Muscle of leg (tissue), 11 donors: ENCODE results near the gene TH. TPM values are rescaled to one million over a fixed set of nuclear protein-coding genes. Genes with fewer than 3 reads are reported as not detected.

Experiments used
- DNase-seq: peaks from one replicate; pipeline ENCODE4 v3.0.0; 2013
- H3K27ac ChIP-seq: one replicate; pipeline ENCODE4 v1.5.1; 2013; ENCODE audit warnings: mild to moderate bottlenecking, low read length, control low read depth
- H3K27me3 ChIP-seq: one replicate; pipeline ENCODE4 v1.6.1; 2013; ENCODE audit warnings: low read length; ENCODE audit not compliant: control insufficient read depth, insufficient read depth
- H3K36me3 ChIP-seq: one replicate; pipeline ENCODE4 v1.6.1; 2013; ENCODE audit warnings: low read length; ENCODE audit not compliant: control insufficient read depth, insufficient read depth
- H3K4me1 ChIP-seq: one replicate; pipeline ENCODE4 v1.6.1; 2013; ENCODE audit warnings: low read length; ENCODE audit not compliant: control insufficient read depth, insufficient read depth
- H3K4me3 ChIP-seq: one replicate; pipeline ENCODE4 v1.5.1; 2013; ENCODE audit warnings: low read length, control low read depth
- H3K9me3 ChIP-seq: replicated peaks from 2 replicates; pipeline ENCODE4 v1.6.1; 2013; ENCODE audit warnings: low read depth, low read length; ENCODE audit not compliant: control insufficient read depth
- WGBS: methylation state at CpG from one replicate; pipeline ENCODE4 v1.1.5; 2013; ENCODE audit warnings: missing lambda C conversion rate; ENCODE audit not compliant: insufficient coverage; 5-methylcytosine and 5-hydroxymethylcytosine counted together
- polyA plus RNA-seq, 8 donors: library from polyadenylated mRNA; unstranded; fragments of 120-200 nt; gene quantifications; one replicate each; pipeline versions ENCODE4 v1.2.1 to v1.2.3, GENCODE V29; 2013; ENCODE audit warnings: inconsistent platforms in 1 of 8, low replicate concordance in 1 of 8; ENCODE audit not compliant: insufficient read length in 8 of 8, insufficient read depth in 1 of 8
- total RNA-seq: library from RNA; stranded (reverse); fragments of 120-200 nt; gene quantifications from one replicate; pipeline ENCODE4 v1.2.4, GENCODE V29; 2013

Gene TH
- total and polyA plus RNA-seq, 9 donors, result 0.33 to 1.2 (median 0.58) TPM

DNA sequence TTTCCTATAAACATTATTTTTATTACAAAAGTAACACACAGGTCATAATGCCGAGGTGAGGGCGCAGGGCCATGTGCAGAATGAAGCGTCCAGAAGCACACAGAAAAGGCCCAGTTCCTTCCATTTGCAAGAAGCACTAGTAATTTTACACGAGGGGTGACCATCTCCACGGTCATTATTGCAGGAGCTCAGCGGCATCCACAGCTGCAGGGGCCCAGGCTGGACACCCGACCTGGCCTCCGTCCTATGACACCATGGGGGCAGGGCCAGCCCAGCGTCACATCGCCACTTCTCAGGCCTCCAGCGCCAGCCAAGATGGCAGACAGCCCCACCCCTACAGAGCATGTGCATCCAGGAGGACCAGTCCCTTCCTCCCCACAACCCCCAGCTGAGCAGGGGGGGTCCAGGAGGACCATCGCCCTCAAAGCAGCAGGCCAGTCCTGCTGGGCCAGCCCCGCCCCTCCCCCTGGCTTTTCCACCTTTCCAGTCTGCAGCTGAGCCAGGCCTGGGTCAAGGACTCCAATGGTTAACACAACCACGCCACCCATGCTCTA lies 35.9 kb downstream of the TH start:
- 38% methylated on average over 14 of the region's 14 CpGs for WGBS

DNA sequence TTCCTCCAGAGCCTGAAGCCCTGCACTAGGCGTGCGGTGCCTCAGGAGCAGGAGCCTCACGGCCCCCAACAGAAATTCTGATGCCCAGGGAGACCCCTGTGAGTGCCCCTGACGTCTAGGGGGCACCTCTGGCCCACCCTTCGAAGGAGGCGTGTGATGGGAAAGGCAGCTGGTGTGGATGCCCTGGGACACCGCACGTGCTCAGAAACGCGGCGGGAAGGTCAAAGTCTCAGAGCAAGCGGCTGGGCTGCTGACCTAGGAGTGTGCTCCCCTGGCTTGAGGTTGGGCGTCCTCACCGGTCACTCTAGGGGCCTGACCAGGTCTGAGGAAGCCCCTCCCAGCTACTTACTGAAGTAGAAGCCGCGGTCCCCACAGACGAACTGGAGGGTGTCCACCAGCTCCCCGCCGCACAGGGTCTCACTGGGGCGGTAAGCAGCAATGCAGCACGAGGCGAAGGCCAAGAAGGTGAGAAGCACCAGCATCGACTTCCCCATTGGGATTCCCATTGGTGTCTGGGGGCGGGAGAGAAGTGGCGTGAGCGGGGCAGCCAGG lies 36.5 kb downstream of the TH start:
- 58% methylated on average over 21 of the region's 26 CpGs for WGBS
- H3K9me3 ChIP-seq, result no peaks in the 10 kb centered on the region
- peaks cover 54% of the 10 kb centered on the region for H3K27me3 ChIP-seq
- peaks cover 70% of the 10 kb centered on the region for H3K36me3 ChIP-seq
- peak; percentile 10 for DNase-seq
- H3K27ac ChIP-seq, result peak overlapping the region; percentile 56
- peak overlapping the region; percentile 60 for H3K4me3 ChIP-seq
- peaks cover 44% of the 10 kb centered on the region for H3K4me1 ChIP-seq

More for the DNA sequence above, 35.9 kb downstream of the TH start:
- Histone ChIP-seq H3K9me3 (no peaks in the 10 kb centered on the region), H3K27me3 (peaks cover 59% of the 10 kb centered on the region), H3K4me3 (peak overlapping the region; percentile 60), H3K4me1 (peaks cover 41% of the 10 kb centered on the region), H3K36me3 (peaks cover 65% of the 10 kb centered on the region), H3K27ac (peak overlapping the region; percentile 63)
- peak; percentile 69 for DNase-seq

DNA sequence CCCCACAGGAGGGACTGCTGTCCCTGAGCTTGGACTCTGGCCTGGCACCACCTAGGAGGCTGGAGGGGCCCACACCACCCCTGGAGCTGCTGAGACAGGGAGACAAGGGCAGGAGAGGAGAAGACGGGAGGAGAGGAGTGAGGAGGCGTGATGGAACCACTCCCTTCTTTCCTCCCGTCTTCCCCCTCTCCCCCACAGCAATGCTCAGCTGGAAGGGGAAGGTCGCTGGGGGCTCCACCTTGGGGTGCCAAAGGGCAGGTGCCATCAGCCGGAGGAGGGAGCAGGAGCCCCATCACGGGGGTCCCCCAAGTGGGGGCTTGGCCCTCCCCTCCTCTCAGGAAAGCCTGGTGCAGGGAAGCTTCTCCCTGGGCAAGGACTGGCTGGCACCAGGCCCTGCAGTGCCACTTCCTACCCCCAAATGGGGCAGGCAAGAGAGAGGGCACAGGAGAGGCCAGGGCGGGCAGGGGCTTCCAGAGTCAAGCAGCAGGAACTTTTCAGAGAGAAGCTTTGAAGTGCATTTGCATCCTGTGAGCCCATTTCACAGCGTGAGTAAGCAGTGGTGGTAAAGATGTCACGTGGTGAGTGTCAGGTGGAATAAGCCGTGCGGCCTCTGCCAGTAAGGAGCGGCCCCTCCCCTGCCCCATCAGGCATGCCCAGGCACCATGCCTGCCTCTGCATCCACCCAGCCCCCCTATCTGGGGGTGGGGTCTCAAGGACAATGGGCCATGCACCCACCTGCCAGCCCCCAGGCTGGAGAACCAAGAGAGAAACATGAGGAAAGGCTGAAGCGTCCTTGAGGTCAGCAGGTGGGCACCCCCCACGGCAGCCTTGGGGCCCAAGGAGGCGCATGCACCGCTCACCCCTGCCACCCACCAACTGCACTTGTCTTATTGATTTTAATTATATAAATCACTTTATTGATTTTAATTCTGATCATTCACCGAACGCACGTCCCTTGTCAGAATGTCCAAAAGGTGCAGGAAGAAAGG lies 37.3 kb downstream of the TH start:
- Histone ChIP-seq H3K4me1 (peaks cover 42% of the 10 kb centered on the region), H3K36me3 (peaks cover 74% of the 10 kb centered on the region), H3K27me3 (peaks cover 48% of the 10 kb centered on the region), H3K9me3 (no peaks in the 10 kb centered on the region), H3K4me3 (peak overlapping the region; percentile 60), H3K27ac (peak overlapping the region; percentile 69)
- peak; percentile 23 for DNase-seq
- 62% methylated on average over 4 of the region's 19 CpGs for WGBS

DNA sequence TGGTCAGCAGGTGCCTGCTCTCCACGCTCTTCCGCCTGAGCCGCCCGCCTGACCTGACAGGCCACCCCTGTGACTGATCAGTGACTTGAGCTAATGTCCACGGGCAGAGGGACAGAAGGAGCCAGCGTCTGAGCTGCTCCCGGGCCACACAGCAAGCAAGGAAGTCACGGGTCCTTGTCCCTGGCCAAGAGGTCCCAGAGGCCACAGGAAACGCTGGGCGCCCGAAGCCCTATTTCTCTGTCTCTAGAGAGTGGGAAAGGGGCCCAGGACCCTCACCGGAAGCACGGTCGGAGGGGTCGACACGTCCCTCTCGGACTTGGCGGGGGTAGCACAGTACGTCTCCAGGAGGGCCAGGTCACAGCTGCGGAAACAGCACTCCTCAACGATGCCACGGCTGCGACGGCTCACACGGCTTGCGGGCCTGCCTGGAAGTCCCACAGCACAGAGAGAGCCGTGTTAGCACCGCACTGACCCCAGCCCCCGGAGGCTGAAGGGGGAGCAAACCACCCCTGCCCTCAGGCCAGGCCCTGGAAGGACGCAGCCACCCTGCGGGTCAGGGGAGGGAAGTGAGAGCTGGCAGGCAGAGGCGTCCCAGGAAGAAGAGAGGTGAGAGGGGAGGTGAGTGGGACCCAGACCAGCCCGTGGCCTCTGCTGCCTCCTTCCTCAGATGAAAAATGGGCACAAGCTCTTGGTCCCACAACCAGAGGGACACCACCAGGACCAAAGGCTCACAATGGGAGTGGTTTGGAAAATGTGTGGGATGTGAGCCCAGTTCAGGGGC lies 38.2 kb downstream of the TH start:
- H3K27me3 ChIP-seq, result peaks cover 47% of the 10 kb centered on the region
- 22% methylated on average over 30 of the region's 33 CpGs for WGBS
- H3K4me3 ChIP-seq, result peak overlapping the region; percentile 60
- peaks cover 74% of the 10 kb centered on the region for H3K36me3 ChIP-seq
- peaks cover 42% of the 10 kb centered on the region for H3K4me1 ChIP-seq
- peak; percentile 19 for DNase-seq
- H3K9me3 ChIP-seq, result no peaks in the 10 kb centered on the region
- H3K27ac ChIP-seq, result peak overlapping the region; percentile 69

DNA sequence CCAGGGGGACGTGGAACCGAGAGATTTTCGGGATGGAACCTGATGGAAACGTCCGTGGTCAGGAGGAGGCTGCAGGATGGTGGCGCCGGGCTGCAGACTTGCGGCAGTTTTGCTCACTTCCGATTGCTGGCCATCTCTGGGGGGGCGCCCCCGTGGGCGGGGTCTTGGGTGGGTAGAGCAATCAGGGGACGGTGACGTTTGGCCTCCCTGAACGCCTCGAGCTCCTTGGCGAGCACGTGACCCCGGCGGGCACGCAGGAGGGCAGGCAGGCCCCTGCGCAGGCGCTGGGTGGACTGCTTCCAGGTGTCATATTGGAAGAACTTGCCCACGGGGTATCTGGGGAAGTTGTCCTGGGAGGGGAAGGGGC lies 38.8 kb downstream of the TH start:
- peaks cover 43% of the 10 kb centered on the region for H3K27me3 ChIP-seq
- peak overlapping the region; percentile 69 for H3K27ac ChIP-seq
- peaks cover 42% of the 10 kb centered on the region for H3K4me1 ChIP-seq
- H3K9me3 ChIP-seq, result no peaks in the 10 kb centered on the region
- peaks cover 74% of the 10 kb centered on the region for H3K36me3 ChIP-seq
- DNase-seq, result peak; percentile 29
- peak overlapping the region; percentile 60 for H3K4me3 ChIP-seq
- 25% methylated on average over 16 of the region's 24 CpGs for WGBS

DNA sequence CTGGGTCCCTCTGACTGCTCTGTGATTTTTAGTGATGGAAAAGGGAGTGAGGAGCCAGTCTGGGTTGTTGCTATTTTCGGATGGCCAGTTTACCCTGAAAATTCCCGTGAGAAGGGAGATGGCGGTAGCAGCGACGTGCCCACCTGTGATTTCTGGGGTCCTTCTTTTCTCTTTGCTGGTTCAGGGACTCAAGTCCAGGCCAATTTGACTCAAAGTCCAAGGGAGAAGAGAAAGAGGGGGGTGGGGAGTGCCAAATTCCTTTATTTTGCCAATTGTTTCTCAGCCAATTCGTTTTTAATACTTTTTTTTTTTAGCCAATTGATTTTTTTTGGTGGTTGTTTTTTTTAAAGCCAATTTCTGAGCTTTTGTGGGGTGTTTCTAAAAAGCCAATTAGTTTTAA lies 39.4 kb downstream of the TH start:
- peaks cover 37% of the 10 kb centered on the region for H3K27me3 ChIP-seq
- peaks cover 37% of the 10 kb centered on the region for H3K4me1 ChIP-seq
- peak; percentile 35 for DNase-seq
- peak overlapping the region; percentile 52 for H3K27ac ChIP-seq
- WGBS, result 39% methylated on average over 5 of the region's 6 CpGs
- H3K4me3 ChIP-seq, result no peak overlapping the region
- peaks cover 71% of the 10 kb centered on the region for H3K36me3 ChIP-seq
- no peaks in the 10 kb centered on the region for H3K9me3 ChIP-seq

DNA sequence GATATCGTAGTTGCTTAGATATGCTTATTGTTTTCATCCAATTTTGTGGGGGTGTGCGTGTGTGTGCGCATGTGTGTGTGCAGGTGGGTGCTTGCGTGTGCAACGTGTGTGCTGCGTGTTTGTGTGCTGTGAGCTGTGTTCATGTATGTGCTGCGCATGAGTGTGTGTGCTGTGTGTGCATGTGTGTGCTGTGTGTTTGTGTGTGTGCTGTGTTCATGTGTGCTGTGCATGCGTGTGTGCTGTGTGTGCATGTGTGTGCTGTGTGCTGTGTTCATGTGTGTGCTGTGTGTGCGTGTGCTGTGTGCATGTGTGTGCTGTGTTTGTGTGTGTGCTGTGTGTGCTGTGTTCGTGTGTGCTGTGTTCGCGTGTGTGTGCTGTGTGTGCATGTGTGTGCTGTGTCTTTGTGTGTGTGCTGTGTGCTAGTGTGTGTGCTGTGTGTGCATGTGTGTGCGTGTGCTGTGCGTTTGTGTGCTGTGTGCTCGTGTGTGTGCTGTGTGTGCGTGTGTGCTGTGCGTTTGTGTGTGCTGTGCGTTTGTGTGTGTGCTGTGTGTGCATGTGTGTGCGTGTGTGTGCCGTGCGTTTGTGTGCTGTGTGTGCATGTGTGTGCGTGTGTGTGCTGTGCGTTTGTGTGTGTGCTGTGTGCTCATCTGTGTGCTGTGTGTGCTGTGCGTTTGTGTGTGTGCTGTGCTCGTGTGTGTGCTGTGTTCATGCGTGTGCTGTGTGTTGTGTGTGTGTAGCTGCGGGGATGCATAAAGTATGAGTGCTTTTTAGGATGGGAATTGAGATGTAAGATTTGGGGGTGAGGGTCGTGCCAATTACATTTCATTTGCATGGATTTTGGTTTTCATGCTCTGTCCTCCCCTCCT lies 40.0 kb downstream of the TH start:
- peak; percentile 30 for DNase-seq
- Histone ChIP-seq H3K4me3 (no peak overlapping the region), H3K27me3 (peaks cover 31% of the 10 kb centered on the region), H3K9me3 (no peaks in the 10 kb centered on the region), H3K4me1 (peaks cover 37% of the 10 kb centered on the region), H3K27ac (peak overlapping the region; percentile 52), H3K36me3 (peaks cover 65% of the 10 kb centered on the region)
- WGBS, result 72% methylated on average over 23 of the region's 28 CpGs

DNA sequence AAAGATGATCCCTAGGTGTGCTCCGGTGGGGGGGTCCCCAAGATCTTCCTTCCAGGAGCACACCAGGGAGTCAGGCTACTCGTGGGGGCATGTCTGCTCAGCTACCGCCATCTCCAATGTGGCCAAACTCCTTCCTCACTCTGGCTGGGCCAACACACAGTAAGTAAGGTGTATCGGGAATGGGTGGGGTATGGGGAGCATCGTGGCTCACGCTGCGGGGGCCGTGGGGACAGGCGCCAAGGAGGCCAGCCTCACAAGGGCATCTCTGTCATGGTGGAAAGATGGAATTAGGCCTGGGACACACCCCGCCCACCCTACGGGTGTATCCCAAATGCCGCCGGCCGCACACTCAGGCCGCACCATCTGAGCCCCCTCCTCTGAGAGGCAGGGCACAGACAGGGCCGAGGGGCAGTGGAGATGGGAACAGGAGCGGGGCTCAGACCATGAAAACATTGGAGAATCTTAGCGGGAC lies 40.7 kb downstream of the TH start:
- H3K27me3 ChIP-seq, result peaks cover 26% of the 10 kb centered on the region
- 78% methylated on average over 13 of the region's 18 CpGs for WGBS

DNA sequence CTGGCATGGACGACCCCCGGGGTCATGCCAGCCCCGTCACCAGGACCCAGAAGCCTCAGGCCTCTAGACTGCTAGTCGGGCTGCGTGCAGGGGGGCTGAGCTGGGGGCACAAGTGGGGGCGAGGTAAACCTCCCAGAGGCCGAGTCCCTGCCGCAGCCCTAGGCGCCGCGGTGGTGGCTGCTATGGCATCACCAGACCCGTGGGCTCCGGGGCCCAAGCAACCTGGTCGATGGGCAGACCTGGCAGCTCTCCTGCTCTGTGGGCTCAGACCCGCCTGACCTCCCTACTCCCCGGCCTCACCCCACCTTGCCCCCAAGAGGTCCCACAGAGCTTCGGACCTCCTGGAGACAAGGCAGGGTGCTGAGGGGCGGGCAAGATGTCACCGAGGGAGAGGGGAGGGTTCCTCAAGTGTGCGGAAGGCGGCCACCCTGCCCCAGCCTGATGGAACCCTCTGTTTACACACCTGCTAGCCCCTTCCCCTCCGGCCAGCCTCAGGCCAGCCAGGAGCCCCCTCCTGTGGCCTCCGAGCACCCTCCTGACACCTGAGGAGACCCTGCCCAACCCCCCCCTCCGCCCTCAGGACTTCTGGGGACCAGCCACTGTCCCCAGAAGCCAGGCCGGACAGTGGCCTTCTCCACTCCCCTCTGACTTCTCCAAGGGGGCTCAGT lies 41.8 kb downstream of the TH start:
- Histone ChIP-seq H3K36me3 (peaks cover 48% of the 10 kb centered on the region), H3K4me3 (no peak overlapping the region), H3K4me1 (peaks cover 29% of the 10 kb centered on the region), H3K9me3 (no peaks in the 10 kb centered on the region), H3K27me3 (peaks cover 22% of the 10 kb centered on the region), H3K27ac (peak overlapping the region; percentile 62)
- 79% methylated on average over 18 of the region's 25 CpGs for WGBS
- peak; percentile 34 for DNase-seq

More for the DNA sequence above, 40.7 kb downstream of the TH start:
- Histone ChIP-seq H3K4me3 (no peak overlapping the region), H3K9me3 (no peaks in the 10 kb centered on the region), H3K27ac (peak overlapping the region; percentile 15), H3K36me3 (peaks cover 58% of the 10 kb centered on the region), H3K4me1 (peaks cover 36% of the 10 kb centered on the region)
- peak; percentile 17 for DNase-seq
